Activated CD8-positive, alpha-beta T cell treated with anti-CD3 and anti-CD28 coated beads for 36 hours (primary cell): ENCODE measurements around the gene MSMB. TPM values are rescaled to one million over a fixed set of nuclear protein-coding genes. Genes with fewer than 3 reads are reported as not detected.

Experiments used
- ATAC-seq: fragments of 200-7000 bp; cut with Tn5 transposase; one replicate; pipeline ENCODE4 v1.10.0; 2021; ENCODE audit warnings: mild to moderate bottlenecking, moderate library complexity
- CTCF ChIA-PET: fragments of 350-600 bp; sonication (Branson Sonifier 250); formaldehyde crosslinking; loops from one replicate; lab custom pipeline; 2021; ENCODE audit warnings: antibody characterized with exemption; lab: Charles Lee
- POLR2A ChIA-PET: fragments of 350-600 bp; sonication (Branson Sonifier 250); formaldehyde crosslinking; loops from one replicate; lab custom pipeline; 2021; ENCODE audit warnings: antibody characterized with exemption; lab: Charles Lee
- DNase-seq: peaks from one replicate; pipeline ENCODE4 v3.0.0-alpha.2; 2020
- H3K27ac Mint-ChIP-seq: one replicate; pipeline ENCODE4 v1.8.0; 2021; ENCODE audit warnings: mild to moderate bottlenecking, mixed read lengths
- H3K27me3 Mint-ChIP-seq: one replicate; pipeline ENCODE4 v1.8.0; 2021; ENCODE audit warnings: mixed read lengths
- H3K36me3 Mint-ChIP-seq: one replicate; pipeline ENCODE4 v1.8.0; 2021; ENCODE audit warnings: low read depth, mixed read lengths
- H3K4me1 Mint-ChIP-seq: one replicate; pipeline ENCODE4 v1.8.0; 2021; ENCODE audit warnings: low read depth, mixed read lengths
- H3K4me3 Mint-ChIP-seq: one replicate; pipeline ENCODE4 v1.8.0; 2021; ENCODE audit warnings: mild to moderate bottlenecking, moderate library complexity, mixed read lengths
- H3K9me3 Mint-ChIP-seq: one replicate; pipeline ENCODE4 v1.8.0; 2021; ENCODE audit warnings: mixed read lengths
- intact Hi-C: fragments of 100-400 bp; cut with micrococcal nuclease; formaldehyde crosslinking; loops from one replicate; pipeline ENCODE4 v1.10.0; 2022
- total RNA-seq, 2 experiments: library from RNA; stranded (reverse); gene quantifications; one replicate each; pipeline ENCODE4 v1.2.3, GENCODE V29; 2021
- TF ChIP-seq, protein P1 (sequence below): fragments of 200-600 bp; IDR thresholded peaks from one replicate; pipeline ENCODE4 v1.8.0; 2022; ENCODE audit warnings: antibody characterized with exemption, mild to moderate bottlenecking

Gene MSMB
- total RNA-seq, 2 experiments from 2014 or later = not detected

DNA sequence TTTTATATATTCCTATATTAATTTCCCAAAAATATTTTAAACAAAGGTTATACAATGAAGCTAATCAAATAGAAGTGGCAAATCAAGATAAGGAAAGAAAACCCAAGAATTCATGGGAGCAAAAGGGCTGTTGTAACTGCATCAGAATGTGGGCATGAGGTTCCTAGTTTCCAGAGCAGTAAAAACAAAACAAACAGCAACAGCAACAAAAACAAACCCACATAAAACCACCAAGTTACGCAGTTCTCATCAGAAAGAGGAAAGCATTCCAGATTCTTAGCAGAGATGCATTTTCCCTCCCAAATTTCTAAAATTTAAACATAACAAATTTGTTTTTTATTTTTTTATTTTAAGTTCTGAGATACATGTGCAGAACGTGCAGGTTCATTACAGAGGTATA is 34.8 kb upstream of the MSMB start:
- TF ChIP-seq, protein P1, sequence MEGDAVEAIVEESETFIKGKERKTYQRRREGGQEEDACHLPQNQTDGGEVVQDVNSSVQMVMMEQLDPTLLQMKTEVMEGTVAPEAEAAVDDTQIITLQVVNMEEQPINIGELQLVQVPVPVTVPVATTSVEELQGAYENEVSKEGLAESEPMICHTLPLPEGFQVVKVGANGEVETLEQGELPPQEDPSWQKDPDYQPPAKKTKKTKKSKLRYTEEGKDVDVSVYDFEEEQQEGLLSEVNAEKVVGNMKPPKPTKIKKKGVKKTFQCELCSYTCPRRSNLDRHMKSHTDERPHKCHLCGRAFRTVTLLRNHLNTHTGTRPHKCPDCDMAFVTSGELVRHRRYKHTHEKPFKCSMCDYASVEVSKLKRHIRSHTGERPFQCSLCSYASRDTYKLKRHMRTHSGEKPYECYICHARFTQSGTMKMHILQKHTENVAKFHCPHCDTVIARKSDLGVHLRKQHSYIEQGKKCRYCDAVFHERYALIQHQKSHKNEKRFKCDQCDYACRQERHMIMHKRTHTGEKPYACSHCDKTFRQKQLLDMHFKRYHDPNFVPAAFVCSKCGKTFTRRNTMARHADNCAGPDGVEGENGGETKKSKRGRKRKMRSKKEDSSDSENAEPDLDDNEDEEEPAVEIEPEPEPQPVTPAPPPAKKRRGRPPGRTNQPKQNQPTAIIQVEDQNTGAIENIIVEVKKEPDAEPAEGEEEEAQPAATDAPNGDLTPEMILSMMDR = no peak
- Mint-ChIP-seq H3K4me3 (no peak overlapping the region), H3K36me3 (no peaks in the 10 kb centered on the region), H3K4me1 (peaks cover 13% of the 10 kb centered on the region), H3K9me3 (peaks cover 2% of the 10 kb centered on the region), H3K27ac (no peak overlapping the region), H3K27me3 (no peaks in the 10 kb centered on the region)
- intact Hi-C loops = no loop called here
- ATAC-seq (no peak), DNase-seq (no peak)
- ChIA-PET CTCF (no interaction called here), POLR2A (no interaction called here)

DNA sequence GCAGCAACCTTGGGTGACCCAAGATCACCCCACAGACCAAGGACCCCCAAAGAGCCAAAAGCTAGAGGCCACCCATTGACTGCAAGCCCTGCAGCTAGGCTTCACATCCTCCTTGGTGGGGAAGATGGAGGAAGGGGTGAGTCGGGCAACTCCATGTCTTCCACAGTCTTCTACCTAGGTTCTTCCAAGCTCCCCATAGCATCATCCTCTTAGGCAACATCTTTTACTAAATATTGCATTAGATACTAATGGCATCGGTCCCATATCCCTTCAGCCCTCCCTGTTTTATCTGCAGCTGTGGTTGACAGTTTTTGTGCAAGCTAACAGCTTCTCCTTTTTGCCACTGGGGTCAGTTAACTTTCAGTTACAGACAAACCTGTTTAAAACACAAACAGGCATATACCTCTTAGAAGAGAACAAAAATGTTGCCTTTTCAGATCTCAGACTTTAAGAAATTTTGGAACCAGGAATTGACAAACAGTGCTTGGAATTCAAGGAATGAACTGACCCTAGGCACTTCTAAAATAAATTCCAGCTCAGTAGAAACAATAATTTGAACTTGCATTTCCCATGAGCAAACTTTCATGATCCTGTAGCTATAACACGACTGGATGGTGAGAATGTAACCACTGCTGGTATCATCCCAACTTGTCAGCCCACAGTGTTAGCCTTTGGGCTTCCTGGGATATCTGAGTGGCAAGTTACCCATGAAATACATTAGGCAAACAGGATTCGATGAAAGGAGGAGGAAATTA is 33.9 kb upstream of the MSMB start:
- intact Hi-C loops = no loop called here
- ATAC-seq (no peak), DNase-seq (no peak)
- Mint-ChIP-seq H3K4me3 (no peak overlapping the region), H3K9me3 (peaks cover 2% of the 10 kb centered on the region), H3K36me3 (no peaks in the 10 kb centered on the region), H3K27ac (no peak overlapping the region), H3K27me3 (no peaks in the 10 kb centered on the region), H3K4me1 (peaks cover 13% of the 10 kb centered on the region)
- TF ChIP-seq, protein P1 = no peak
- CTCF ChIA-PET = no interaction called here
- POLR2A ChIA-PET = no interaction called here

DNA sequence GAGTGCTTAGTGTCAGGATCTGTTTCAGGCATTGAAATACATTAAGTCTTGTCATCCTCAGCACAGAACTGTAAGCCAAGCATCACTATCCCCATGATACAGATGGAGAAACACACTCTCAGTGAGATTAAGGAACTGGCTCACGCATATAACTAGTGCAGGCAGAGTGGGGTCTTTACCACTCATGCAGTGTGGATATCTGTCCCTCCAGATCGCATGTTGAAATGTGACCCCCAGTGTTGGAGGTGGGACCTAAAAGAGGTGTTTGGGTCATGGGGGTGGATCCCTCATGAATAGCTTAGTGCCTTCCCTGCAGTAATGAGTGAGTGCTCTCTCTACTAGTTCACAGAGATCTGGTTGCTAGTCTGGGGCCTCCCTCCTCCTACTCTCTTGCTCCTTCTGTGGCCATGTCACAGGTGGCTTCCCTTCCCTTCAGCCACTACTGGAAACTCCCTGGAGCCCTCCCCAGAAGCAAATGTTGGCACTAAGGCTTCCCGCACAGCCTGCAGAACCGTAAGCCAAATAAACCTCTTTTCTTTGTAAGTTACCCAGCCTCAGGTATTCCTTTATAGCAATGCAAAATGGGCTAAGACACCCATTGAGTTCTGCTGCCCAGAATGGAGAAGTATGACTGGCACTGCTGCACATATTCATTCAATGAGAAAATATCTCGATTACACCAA is 31.8 kb upstream of the MSMB start:
- peaks cover 13% of the 10 kb centered on the region for H3K4me1 Mint-ChIP-seq
- peaks cover 2% of the 10 kb centered on the region for H3K9me3 Mint-ChIP-seq
- DNase-seq = no peak
- ChIA-PET POLR2A (interaction anchor here (0.7 kb wide), 1 partner anchor 9 kb away, joined by 3 read pairs; no protein-coding TSS in a partner anchor), CTCF (interaction anchor here (1.0 to 1.3 kb wide), 2 partner anchors 8 to 49 kb away, joined by 3 read pairs; no protein-coding TSS in a partner anchor)
- ATAC-seq = no peak
- H3K27me3 Mint-ChIP-seq = no peaks in the 10 kb centered on the region
- no peak overlapping the region for H3K4me3 Mint-ChIP-seq
- TF ChIP-seq, protein P1 = no peak
- no peaks in the 10 kb centered on the region for H3K36me3 Mint-ChIP-seq
- intact Hi-C loops = no loop called here
- H3K27ac Mint-ChIP-seq = no peak overlapping the region

DNA sequence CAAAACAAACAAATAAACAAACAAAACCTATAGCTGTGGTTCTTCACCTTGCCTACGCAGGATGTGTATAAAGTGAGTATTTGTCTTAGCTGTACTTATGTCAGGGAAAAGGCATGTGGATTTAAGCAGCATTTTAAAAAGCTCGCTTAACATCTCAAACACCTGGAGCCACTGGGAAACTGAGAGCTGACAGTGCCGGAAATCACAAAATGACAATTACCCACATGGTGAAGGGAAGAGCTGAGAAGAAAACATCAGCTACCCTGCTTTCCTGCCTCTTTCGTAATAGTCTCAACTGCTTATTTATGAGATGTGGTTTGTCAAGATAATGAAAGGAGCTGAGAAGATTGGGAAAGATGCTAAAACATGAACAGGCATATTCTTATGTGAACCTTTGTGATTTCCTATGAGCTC is 31.1 kb upstream of the MSMB start:
- Mint-ChIP-seq H3K36me3 (no peaks in the 10 kb centered on the region), H3K27me3 (no peaks in the 10 kb centered on the region), H3K27ac (no peak overlapping the region), H3K4me3 (no peak overlapping the region), H3K4me1 (peaks cover 13% of the 10 kb centered on the region), H3K9me3 (peaks cover 2% of the 10 kb centered on the region)
- DNase-seq (no peak), ATAC-seq (no peak)
- intact Hi-C loops = no loop called here
- ChIA-PET POLR2A (interaction anchor here (0.7 kb wide), 1 partner anchor 8 kb away, joined by 3 read pairs; no protein-coding TSS in a partner anchor), CTCF (interaction anchor here (1.0 to 1.3 kb wide), 2 partner anchors 9 to 48 kb away, joined by 3 read pairs; no protein-coding TSS in a partner anchor)
- TF ChIP-seq, protein P1 = no peak

DNA sequence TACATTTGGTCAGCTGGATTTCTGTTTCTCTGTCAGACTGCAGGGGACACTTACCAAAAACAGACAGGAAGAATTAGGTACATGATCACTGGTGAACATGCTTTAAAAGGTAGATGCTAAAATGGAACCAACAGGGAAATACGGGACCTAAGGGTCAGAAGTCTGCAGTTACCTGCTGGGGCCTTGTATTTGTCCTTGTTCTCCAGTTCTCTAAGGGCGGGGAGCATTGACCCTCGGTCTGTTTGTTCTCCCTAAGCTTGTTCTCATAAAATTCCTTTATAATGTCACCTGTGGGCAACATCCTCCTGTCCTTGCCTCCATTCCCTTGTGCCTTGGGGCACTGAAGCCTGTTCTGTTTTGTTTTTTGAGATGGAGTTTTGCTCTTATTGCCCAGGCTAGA is 29.8 kb upstream of the MSMB start:
- Mint-ChIP-seq H3K27me3 (no peaks in the 10 kb centered on the region), H3K9me3 (peaks cover 2% of the 10 kb centered on the region), H3K27ac (no peak overlapping the region), H3K4me1 (peaks cover 13% of the 10 kb centered on the region), H3K4me3 (no peak overlapping the region), H3K36me3 (no peaks in the 10 kb centered on the region)
- POLR2A ChIA-PET = no interaction called here
- intact Hi-C loops = no loop called here
- CTCF ChIA-PET = no interaction called here
- ATAC-seq (no peak), DNase-seq (no peak)
- TF ChIP-seq, protein P1 = no peak
